GM21576 (cell line): ENCODE results near the gene TCHH.
"Not testable (repeated sequence)": the region's sequence is repeated elsewhere in the genome, so short reads cannot be mapped to it uniquely, and the experiment has no call there.

ENCODE experiments used
- ATAC-seq: cut with Tn5 transposase; IDR thresholded peaks from one replicate; pipeline ENCODE4 v1.9.1; 2021; ENCODE audit warnings: mild to moderate bottlenecking, moderate library complexity; ENCODE audit not compliant: unreplicated experiment

TCHH gene, protein sequence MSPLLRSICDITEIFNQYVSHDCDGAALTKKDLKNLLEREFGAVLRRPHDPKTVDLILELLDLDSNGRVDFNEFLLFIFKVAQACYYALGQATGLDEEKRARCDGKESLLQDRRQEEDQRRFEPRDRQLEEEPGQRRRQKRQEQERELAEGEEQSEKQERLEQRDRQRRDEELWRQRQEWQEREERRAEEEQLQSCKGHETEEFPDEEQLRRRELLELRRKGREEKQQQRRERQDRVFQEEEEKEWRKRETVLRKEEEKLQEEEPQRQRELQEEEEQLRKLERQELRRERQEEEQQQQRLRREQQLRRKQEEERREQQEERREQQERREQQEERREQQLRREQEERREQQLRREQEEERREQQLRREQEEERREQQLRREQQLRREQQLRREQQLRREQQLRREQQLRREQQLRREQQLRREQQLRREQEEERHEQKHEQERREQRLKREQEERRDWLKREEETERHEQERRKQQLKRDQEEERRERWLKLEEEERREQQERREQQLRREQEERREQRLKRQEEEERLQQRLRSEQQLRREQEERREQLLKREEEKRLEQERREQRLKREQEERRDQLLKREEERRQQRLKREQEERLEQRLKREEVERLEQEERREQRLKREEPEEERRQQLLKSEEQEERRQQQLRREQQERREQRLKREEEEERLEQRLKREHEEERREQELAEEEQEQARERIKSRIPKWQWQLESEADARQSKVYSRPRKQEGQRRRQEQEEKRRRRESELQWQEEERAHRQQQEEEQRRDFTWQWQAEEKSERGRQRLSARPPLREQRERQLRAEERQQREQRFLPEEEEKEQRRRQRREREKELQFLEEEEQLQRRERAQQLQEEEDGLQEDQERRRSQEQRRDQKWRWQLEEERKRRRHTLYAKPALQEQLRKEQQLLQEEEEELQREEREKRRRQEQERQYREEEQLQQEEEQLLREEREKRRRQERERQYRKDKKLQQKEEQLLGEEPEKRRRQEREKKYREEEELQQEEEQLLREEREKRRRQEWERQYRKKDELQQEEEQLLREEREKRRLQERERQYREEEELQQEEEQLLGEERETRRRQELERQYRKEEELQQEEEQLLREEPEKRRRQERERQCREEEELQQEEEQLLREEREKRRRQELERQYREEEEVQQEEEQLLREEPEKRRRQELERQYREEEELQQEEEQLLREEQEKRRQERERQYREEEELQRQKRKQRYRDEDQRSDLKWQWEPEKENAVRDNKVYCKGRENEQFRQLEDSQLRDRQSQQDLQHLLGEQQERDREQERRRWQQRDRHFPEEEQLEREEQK (N-terminal part only)

DNA sequence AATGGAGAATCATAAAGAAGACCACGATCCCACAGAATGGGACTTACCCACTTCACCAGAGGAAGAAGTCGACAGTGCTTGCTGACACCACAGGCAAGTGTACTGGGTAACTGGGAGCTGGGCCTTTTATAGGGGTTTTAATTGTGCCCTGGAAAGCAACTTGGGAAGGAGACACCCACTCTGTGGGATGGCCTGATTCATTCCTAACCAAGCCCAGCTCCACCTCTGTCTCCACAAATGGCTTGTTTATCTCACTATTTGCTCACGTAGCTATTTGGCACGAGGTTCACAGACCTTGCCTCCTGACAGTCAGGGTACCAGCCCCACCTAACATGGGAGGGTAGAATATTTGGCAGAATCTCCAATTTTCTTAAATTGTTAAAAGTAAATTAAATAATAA is at the start of gene TCHH:
Gene TCHH (minus strand): TSS at position 101 of the 400 bp plus-strand sequence. CDS start 1,364 bp downstream, outside the sequence.
- ATAC-seq = no peak

DNA sequence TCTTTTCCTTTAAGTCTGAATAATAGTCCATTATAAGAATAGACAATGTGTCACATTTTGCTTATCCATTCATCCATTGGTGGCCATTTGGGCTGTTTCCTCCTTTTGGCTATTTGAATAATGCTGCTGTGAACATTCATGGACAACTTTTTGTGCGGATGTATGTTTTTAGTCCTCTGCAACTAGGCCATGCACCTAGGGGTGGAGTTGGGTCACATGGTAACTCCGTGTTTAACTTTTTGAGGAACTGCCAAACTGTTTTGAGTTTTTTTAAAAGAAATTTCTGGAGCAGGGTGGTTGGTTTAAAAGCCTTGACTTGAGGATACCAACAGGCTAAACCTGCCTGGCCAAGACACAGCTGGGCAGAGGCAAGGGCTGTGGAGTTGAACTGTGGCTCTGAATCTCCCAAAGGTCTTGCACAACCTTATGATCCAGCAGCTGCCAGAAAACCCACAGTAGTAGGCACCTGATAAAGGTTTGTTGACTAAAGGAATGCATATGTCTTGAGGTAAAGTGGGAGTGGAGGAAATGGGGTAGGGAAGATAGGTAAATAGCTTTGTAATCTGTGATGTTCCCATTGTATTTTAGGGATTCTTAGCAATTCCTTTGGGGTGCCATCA is 49.4 kb upstream of the TCHH start:
- ATAC-seq = no peak

DNA sequence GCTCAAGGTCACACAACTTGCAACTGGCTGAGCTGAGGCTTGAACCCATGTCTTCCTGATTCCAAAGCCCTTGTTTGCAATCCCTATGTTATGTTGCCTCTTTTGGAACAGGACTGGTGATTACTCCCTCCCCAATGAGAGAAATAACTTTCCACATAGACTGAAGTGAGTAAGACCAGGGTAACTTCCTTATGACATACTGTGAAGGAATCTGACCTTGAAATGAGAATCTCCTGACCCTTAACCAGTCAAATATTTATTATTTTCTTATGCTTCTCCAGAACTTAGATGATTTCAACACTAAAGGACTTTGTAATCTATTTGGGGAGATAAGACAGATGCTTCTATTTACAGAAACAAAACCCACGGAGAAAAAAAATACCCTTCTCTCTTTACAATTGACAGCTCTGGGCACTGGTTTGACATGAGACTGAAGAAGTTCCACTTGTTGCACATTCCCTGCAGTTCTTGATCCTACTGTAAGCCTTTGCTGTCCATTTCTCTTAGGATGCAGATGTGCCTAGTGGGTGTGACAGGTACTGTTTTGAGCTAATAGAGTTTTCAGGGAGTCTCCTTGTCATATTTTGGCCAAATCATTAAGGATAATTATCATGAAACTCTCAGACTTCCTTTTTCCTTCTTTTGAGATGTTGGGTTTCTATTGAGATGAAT is 47.7 kb upstream of the TCHH start:
- no peak for ATAC-seq

DNA sequence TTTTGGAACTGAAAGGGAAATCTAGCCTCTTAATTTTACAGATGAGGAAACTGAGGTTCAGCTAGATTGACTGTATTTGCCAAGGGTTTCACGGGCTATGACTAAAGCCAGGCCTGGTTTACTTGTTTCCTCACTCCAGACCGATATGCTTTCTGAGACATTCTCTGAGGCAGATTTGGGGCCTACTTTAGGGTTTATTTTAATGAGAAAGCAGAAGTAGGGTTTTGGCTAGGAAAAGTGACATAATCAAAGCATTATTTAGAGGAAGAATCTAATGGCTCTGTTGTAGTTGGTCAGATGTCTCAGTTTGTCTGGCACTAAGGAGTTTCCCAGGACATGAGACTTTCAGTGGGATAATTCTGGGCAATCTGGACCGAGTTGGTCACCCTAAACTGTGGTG is 45.3 kb upstream of the TCHH start:
- ATAC-seq = no peak

DNA sequence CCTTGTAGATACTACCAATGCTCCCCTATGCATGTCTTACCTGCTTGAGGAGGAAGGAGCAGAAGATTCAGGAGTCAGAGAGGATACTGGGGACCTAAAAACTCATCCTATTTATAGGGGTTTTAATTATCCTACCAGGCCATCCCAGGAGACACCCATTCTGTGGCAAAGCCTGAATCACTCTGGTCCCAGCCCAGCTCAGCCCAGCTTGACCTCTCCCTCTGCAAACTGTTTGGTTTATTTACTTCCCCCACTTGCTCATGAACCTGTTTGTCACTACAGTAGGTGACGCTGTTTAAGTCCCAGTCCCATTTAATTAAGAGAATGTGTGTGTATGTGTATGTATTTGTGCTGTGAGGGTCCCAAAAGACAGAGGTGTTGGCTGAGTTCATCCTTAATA is 43.9 kb upstream of the TCHH start, which contains the start of gene RPTN:
Gene RPTN (minus strand): TSS at position 85 of the 400 bp plus-strand sequence. CDS start 1,339 bp downstream, outside the sequence.
- no peak for ATAC-seq

DNA sequence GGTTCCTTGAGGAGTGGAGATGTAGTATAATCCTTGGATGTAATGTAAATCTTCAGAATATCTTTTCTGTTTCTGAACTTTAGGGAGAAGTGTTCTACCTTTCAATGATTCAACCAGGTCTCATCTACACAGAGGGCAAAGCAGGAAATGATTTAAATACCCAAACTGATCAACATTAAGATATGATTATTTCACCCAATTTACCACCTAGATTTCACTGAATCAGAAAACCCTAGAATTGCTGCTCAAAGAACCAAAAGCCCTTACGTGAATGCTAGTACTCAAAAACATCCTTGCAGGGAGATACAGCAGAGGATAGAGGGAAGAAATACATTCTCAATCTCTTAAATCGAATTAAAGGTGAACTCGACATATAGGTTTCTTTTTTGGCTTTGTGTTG is 38.8 kb upstream of the TCHH start:
- no peak for ATAC-seq

DNA sequence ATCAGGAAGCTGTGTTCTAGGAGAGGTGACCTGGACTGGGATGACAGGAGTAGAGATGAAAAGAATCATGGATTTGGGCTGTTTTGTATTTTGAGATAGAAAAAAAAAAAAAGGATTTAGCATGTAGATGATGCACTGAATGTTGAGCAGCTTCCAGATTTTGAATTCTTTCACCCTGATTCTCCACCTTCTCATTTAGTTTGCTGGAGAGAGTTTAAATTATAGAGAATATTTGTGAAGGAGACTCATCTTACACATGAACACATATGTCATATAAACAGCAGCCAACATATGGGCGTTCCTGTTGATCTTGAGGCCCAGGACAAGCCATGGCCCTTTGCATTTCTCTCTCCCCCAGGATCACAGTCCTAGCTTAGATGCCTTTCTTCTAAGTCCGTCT is 36.4 kb upstream of the TCHH start:
- no peak for ATAC-seq

DNA sequence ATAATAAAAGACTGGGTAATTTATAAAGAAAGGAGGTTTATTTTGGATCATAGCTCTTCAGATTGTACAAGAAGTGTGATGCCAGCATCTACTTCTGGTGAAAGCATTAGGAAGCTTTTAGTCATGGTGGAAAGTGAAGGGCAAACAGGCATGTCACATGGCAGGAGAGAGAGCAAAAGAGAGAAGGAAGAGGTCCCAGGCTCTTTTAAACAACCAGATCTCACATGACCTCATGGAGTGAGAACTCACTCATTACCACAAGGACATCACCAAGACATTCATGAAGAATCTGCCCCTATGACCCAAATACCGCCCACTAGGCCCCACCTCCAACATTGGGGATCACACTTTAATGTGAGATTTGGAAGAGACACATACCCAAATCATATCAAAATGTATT is 33.7 kb upstream of the TCHH start:
- ATAC-seq = no peak

DNA sequence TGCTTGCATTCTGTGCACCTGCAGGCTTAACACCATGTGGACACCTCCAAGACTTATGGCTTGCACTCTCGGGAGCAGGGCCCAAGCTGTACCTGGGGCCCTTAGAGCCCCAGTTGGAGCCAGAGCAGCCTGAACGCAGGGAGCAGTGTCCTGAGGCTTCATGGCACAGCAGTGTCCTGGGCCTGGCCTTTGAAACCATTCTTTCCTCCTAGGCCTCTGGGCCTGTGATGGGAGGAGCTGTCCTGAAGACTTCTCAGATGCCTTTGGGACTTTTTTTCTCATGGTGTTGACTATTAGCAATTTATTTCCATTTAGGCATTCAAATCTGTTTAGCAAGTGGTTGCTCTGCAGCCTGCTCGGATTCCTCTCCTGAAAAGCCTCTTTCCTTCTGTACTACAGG is 32.8 kb upstream of the TCHH start:
- ATAC-seq = no peak

DNA sequence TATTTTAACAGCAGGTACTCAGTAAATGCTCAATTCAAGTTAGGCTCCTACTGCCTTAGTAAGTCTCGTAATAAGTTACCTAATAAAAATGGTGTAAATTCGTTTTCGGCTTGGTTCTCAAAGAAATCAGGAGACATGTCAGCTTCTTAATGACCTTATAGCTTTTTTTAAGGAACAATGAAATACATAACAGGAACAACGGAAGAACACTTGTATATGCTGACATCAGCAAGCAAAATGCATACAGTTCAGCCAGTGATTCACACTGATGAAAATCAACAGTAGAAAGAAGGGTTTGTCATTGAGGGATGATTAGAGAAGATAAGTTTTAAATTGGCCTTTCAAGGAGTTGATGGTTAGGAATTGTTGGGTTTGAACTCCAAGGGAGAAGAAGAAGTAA is 30.5 kb upstream of the TCHH start:
- no peak for ATAC-seq

DNA sequence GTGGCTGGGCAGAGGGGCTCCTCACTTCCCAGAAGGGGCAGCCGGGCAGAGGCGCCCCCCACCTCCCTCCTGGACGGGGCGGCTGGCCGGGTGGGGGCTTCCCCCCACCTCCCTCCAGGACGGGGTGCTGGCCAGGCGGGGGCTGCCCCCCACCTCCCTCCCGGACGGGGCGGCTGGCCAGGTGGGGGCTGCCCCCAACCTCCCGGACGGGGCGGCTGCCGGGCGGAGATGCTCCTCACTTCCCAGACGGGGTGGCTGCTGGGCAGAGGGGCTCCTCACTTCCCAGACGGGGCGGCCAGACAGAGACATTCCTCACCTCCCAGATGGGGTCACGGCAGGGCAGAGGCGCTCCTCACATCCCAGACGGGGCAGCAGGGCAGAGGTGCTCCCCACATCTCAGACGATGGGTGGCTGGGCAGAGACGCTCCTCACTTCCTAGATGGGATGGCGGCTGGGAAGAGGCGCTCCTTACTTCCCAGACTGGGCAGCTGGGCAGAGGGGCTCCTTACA is 29.5 kb upstream of the TCHH start:
- ATAC-seq = not testable (repeated sequence)

DNA sequence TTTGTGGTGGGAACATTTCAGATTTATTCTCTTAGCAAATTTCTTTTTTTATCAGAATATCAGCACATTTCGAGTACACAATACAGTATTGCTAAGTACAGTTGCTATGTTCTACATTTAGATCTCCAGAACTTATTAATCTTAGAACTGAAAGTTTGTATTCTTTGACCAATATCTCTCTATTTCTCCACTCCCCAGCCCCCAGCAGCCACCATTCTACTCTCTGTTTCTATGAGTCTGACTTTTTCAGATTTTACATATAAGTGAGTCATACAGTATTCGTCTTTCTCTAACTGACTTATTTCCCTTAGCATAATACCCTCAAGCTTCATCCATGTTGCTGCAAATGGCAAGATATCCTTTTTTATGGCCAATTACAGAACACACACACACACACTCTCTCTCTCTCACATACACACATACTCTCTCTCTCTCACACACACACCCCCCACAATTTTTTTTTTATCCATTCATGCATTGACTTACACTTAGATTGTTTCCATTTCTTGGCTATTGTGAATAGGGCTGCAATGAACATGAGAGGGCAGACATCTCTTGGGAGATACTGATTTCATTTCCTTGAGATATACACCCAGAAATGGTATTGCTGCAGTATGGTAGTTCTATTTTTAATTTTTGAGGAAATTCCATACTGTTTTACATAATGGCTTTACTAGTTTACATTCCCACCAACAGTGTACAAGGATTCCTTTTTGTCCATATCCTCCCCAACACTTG is 28.1 kb upstream of the TCHH start:
- no peak for ATAC-seq

DNA sequence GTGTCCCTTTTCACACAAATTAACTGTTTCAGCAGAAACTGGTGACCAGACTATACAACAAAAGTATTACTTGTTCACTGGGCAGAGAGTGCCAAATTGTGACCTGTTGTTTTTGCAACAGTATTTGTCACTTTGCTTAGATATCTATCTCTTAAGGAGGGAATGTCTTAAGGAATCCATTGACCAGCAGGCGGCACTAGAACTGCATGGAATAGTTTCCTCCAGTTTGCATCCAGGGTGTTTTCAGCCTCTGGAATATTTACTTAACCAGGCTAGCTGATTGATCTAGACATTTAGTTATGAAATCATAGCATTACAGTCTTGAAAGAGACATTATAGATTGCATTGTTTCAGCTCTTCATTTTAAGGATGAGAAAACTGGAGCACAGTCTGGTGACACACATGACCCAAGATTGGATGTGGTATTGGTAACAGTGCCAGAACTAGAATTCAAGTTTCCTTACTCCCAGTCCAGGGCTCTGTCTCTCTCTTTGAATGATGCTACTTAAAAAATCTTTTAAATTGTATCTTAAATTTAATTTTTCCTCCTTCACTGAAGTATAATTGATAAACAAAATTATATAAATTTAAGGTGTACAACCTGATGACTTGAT is 26.8 kb upstream of the TCHH start:
- ATAC-seq = no peak

DNA sequence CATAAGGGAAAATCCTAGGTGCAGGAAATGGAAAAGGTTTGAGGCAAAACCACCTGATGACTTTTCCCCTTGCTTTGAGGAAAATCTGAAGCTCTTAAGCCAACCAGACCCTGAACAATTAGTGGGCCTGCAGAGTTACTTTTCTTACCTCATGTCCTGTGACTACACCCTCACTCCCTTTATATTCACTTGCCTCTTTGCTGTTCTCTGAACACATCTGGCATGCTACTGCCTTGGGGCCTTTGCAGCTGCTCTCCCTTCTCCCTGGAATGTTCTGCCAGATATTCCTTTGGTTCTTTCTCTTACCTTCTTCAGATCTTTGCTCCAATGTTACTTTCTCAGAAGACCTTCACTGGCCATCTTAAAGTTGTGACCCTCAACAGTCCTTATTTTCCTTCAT is 22.0 kb upstream of the TCHH start:
- no peak for ATAC-seq

DNA sequence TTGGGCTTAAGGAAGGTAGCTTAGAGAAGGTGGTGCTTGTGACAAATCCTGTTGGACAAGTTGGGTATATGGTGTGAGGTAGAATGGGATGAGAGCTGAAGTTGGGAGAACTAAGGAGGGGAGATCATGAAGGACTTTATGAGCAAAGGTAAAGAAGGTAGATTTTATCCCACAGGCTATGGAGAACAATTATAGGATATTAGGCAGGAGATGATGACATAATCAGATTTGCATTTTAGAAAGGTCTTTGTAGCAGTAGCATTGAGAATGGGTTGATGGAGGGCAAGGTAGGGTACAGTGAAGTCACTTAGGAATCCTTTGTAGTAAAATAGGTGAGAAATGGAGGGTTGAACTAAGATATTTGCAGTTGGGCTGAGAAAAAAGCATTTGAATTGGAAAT is 14.9 kb upstream of the TCHH start:
- ATAC-seq = no peak

DNA sequence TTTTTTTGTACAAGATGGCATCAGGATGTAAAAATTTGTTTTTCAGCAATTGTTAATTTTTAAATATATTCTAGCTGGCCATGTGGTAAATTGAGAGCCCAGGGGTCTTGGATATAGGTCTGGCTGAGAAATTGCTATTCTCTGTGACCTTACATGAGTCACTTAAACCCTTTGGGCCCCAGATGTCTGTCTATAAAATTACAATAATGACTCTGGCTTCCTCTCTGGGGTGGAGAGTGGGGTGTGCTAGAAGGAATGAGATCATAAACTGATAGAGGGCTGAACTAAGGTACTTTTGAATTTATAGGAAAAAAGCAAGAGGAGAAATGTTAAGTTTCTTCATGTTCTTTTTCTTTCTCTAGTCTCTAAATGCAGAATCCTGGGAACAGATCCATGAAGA is 12.4 kb upstream of the TCHH start:
- no peak for ATAC-seq

DNA sequence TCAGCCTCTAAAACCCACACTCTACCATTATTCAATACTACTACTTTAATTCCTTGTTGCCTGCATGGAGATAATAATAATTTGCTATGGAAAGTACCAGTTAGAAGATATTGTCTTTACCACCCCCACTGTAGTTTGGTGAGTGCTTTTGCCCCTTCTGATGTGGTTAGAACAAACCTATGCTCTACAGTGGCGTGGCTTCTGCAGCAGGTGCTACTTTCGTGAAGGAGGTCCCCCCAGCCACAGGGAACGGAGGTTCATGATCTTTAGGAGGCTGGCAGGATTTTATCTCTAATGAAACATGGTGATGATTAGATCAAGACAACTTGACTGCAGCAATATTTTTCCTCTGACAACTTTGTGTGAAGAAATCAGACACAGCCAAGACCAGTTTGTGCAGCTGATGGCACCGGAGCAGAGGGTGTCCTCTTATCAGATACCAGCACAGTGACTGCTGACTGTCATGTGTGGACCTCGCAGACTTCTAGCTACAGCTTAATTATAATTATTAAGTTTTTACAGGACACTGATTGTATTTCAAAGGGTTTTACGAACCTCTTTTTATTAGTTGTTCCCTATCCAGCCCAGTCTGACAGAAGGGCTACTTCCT is 10.7 kb upstream of the TCHH start:
- no peak for ATAC-seq

DNA sequence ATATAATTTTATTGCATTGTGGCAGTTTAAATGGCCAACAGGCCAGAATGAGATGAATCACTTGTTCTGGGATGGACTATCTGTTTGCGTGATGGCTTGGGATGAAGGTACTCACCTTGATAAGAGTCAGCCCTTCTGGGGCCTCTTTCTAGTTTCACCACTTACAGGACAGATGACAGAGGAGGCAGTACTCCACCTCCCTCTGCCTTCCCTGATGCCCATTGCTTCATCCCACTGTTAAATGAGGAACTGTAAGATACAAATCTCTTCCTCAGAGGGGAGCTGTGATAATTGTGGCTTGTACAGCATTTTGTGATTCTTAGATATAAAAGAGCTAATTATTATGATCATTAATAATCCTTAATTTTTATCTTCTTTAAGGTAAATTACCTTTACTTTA is 3.7 kb upstream of the TCHH start:
- ATAC-seq = no peak
